ENCODE results near the gene RBM17.

Gene RBM17

DNA sequence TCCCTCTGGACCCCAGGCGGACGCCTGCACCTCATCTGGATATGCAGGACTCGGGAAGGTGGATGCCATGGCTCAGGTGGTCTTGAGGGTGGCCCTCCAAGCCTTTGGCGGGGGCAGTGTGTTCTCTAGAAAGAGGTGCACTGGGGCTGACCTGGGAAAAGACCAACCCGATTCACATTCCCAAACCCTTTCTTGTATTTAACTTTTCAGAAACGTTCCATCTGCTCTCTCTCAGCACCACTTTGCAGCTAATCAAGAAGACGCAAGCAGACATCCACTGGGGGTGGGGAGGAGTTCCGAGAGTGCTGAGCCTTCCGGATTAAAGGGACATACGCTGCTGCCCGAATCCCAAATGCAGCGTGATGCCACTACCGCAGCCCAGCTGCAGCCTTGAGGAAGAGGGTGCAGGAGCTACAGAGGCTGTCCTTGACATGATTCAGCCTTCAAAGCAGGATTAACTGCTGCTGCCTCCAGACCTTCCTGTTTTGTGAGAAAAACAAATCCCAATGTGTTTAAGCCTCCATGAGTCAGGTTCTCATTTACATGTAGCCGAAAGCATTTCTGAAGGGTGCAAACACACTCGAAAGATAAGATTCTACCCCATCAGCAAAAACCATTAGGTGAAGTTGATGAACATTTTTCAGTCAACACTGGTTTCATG lies 39.9 kb downstream of the RBM17 start:
- TF ChIP-seq, protein P1, sequence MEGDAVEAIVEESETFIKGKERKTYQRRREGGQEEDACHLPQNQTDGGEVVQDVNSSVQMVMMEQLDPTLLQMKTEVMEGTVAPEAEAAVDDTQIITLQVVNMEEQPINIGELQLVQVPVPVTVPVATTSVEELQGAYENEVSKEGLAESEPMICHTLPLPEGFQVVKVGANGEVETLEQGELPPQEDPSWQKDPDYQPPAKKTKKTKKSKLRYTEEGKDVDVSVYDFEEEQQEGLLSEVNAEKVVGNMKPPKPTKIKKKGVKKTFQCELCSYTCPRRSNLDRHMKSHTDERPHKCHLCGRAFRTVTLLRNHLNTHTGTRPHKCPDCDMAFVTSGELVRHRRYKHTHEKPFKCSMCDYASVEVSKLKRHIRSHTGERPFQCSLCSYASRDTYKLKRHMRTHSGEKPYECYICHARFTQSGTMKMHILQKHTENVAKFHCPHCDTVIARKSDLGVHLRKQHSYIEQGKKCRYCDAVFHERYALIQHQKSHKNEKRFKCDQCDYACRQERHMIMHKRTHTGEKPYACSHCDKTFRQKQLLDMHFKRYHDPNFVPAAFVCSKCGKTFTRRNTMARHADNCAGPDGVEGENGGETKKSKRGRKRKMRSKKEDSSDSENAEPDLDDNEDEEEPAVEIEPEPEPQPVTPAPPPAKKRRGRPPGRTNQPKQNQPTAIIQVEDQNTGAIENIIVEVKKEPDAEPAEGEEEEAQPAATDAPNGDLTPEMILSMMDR (IDR thresholded peaks at IDR 0.05; ENCODE audit: low read depth, low read length, missing control alignments): no peak
- no peak for DNase-seq (ENCODE audit: low read depth)
- no peak overlapping the region for H3K4me3 ChIP-seq (ENCODE audit: low read depth, low read length)

DNA sequence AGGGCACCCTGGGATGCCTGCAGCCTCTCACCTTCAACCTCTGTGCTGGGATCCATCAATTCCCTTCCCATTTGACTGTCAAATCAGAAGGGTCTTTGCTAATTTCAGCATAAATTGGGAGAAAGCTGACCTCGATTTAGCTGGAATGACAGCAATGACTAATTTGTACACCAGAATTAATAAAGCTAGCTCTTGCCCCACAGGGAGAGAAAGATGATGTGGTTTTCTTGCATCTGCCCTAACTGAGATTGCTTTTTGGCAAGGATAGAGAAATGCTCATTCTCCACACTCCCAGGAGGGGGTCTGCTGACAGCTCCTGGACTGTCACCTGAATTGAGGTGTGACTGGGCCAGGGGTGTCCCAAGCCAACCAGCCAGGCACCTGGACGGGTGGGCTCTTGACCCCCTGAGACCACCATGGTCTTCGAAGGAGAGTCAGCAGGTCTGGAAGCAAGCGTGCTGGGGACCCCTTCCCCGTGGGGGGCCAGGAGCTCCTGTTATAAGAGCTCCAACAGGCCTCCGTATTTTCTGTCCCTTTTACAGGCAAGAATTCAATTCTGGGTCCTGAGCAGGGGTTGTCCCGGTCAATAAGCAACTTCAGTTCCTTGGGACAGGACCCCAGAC lies 42.1 kb downstream of the RBM17 start:
- no peak for DNase-seq (ENCODE audit: low read depth)
- no peak overlapping the region for H3K4me3 ChIP-seq (ENCODE audit: low read depth, low read length)
- TF ChIP-seq, protein P1 (IDR thresholded peaks at IDR 0.05; ENCODE audit: low read depth, low read length, missing control alignments): no peak

DNA sequence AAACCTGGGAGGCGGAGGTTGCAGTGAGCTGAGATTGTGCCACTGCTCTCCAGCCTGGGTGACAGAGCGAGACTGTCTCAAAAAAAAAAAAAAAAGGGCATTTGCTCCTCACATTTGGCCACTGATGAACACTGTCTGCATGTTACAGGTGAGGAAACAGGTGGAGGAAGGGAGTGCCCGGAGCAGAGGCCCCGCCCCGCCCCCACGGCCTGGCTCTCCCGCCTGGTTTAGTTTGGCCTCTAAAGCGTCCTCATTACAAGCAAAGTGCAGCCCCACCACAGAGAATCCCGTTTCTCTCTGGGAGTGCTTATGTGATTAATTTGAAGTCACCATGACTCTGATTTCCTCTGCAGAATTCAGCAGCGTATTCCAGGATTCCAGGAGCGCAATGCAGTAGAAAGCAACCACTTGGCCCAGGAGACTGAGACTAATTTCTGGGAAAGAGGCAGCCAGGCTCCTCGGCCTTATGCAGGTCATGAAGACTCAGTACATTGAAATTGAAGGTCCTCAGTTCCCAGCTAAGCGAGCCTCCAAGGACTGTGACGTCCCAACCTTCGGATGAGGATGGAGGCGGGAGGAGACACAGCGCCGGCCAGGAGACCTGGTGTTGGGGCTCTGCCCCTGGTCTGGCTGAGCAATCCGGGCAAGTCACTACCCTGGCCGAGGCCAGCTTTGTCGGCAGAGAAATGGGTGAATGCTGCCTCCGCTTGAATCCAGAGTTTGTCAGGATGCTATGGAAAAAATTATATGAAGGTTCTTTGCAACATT lies 44.7 kb downstream of the RBM17 start:
- DNase-seq (ENCODE audit: low read depth): no peak
- H3K4me3 ChIP-seq (ENCODE audit: low read depth, low read length): no peak overlapping the region
- TF ChIP-seq, protein P1 (IDR thresholded peaks at IDR 0.05; ENCODE audit: low read depth, low read length, missing control alignments): no peak

DNA sequence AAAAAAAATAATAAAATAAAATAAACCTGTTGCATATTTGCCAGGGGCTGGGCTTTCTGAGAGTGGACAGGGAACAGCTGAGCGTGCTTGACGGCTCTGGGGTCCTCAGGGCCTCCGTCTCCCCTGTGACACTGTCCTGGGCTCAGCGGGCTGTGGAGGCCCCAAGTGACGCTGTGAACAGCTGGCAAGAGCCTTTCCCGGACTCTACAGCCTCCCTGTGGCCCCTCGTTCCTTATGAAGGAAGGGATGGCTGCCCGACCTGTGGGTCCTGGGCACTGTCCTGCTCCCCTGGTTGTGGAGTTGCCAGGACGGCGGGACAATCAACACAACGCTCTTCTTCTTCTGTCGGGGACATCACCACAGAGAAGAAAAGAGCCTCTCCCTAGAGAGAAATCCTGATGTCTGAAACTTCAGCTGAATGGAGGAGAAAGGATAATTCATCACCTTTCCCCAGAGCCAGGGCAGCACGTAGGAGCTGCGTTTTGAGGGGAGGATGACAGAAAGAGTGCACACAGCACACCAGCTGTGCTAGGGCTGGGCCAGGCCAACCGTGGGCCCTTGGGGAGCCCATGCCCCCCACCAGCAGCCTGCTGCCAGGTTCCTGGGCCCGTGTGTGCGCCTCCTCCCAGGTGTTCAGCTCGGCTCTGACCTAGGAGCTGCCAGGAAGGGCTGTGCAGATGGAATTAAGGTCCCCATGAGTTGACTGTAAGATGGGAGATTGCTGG lies 45.4 kb downstream of the RBM17 start:
- no peak overlapping the region for H3K4me3 ChIP-seq (ENCODE audit: low read depth, low read length)
- DNase-seq (ENCODE audit: low read depth): no peak
- TF ChIP-seq, protein P1 (IDR thresholded peaks at IDR 0.05; ENCODE audit: low read depth, low read length, missing control alignments): no peak

DNA sequence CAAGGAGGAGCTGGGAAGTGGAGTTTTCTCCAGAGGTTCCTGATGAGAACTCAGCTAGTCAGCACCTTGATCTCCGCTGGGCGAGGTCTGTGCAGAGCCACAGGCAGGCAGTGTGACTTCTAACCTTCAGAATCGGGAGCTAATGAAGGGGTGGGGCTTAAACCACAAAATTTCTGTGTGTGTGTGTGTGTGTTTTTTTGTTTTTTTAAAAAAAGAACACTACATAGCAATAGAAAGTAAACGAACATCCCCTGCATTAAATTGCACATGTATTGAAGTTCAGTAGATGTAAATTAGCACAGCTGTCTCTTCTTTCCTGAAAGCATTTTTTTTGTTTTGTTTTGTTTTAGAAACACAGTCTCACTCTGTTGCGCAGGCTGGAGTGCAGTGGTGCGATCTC lies 46.2 kb downstream of the RBM17 start:
- TF ChIP-seq, protein P1 (IDR thresholded peaks at IDR 0.05; ENCODE audit: low read depth, low read length, missing control alignments): no peak
- DNase-seq (ENCODE audit: low read depth): peak; percentile 64
- no peak overlapping the region for H3K4me3 ChIP-seq (ENCODE audit: low read depth, low read length)

DNA sequence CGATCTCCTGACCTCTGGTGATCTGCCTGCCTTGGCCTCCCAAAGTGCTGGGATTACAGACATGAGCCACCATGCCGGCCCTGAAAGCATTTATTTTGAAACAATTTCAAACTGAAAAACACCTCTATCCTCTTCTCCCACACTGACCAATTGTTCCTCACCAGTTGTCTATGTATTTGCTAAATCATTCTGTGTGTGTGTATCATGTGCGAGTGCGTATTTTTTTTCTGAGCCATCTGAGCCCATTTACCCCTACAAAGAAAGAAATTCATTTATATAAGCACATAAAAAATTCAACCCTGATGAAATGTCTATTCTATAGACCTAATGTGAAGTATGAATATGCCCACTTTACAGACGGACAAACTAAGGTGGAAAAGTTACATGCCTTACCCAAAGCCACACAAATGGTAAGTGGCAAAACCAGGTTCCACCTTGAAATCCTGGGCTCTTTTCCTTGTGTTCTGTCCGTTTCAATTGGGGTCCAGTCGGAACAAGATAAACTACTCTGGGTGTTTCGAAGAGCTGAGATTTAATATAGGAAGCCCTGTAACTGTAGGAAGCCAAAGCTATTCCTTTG lies 46.8 kb downstream of the RBM17 start:
- H3K4me3 ChIP-seq (ENCODE audit: low read depth, low read length): no peak overlapping the region; the same call in 1 of the 2 replicates
- DNase-seq (ENCODE audit: low read depth): no peak
- TF ChIP-seq, protein P1 (IDR thresholded peaks at IDR 0.05; ENCODE audit: low read depth, low read length, missing control alignments): no peak

Data from GM12864 (cell line).